22Rv1 (cell line): ENCODE measurements around the gene SPEF1.

ENCODE experiments used
- CTCF ChIP-seq: fragments of 450-650 bp; IDR thresholded peaks from 2 replicates; pipeline ENCODE4 v1.5.1; 2017; ENCODE audit warnings: mild to moderate bottlenecking
- ZFX ChIP-seq: fragments of 450-650 bp; IDR thresholded peaks from 2 replicates; pipeline ENCODE4 v1.6.1; 2017; ENCODE audit warnings: antibody characterized with exemption, borderline replicate concordance

- no peak for TF ChIP-seq CTCF
- no peak for TF ChIP-seq ZFX
Observed at GRCh38 chr20:3778976-3779375, 2.3 kb downstream of the SPEF1 start.
